ENCODE data around the gene MED23.

- no peak for TF ChIP-seq CTCF (IDR thresholded peaks at IDR 0.05)
- no peak for TF ChIP-seq POLR2A (IDR thresholded peaks at IDR 0.05; ENCODE audit: low read depth)
These were observed 27.3 kb downstream of the MED23 start for GRCh38 chr6:131600716-131601115.

Measured in esophagus muscularis mucosa (tissue), 3 donors.